RWPE2 (cell line): Measurements from ENCODE around the gene ADAMTS9.

ENCODE experiments used
- ATAC-seq: fragments of 200-7000 bp; cut with Tn5 transposase; 3 replicates; pipeline ENCODE4 v1.9.1; 2021; ENCODE audit warnings: low read depth
- DNase-seq: peaks from one replicate; pipeline ENCODE4 v3.0.0-alpha.2; 2020; ENCODE audit warnings: low spot score
- H3K27ac ChIP-seq: fragments of 450-650 bp; 2 replicates; pipeline ENCODE4 v1.5.1; 2017; ENCODE audit warnings: mild to moderate bottlenecking; ENCODE audit not compliant: poor library complexity, severe bottlenecking
- H3K27me3 ChIP-seq: fragments of 250-450 bp; sonication (Bioruptor Pico); 2 replicates; pipeline ENCODE4 v1.5.1; 2021; ENCODE audit warnings: mild to moderate bottlenecking, moderate library complexity; ENCODE audit not compliant: insufficient read depth, poor library complexity, severe bottlenecking
- H3K36me3 ChIP-seq: fragments of 250-450 bp; sonication (Bioruptor Pico); 2 replicates; pipeline ENCODE4 v1.5.1; 2020; ENCODE audit warnings: low read depth, mild to moderate bottlenecking, moderate library complexity
- H3K4me1 ChIP-seq: fragments of 250-450 bp; sonication (Bioruptor Pico); 2 replicates; pipeline ENCODE4 v1.5.1; 2021; ENCODE audit warnings: mild to moderate bottlenecking, moderate library complexity; ENCODE audit not compliant: insufficient read depth, poor library complexity, severe bottlenecking
- H3K4me3 ChIP-seq: fragments of 250-450 bp; sonication (Bioruptor Pico); 2 replicates; pipeline ENCODE4 v1.5.1; 2021; ENCODE audit warnings: mild to moderate bottlenecking, moderate library complexity; ENCODE audit not compliant: severe bottlenecking
- H3K9me3 ChIP-seq: fragments of 250-450 bp; sonication (Bioruptor Pico); 2 replicates; pipeline ENCODE4 v1.5.1; 2021; ENCODE audit warnings: mild to moderate bottlenecking, moderate library complexity; ENCODE audit not compliant: severe bottlenecking
- TF ChIP-seq, protein P1 (sequence below): fragments of 450-650 bp; IDR thresholded peaks from one replicate; pipeline ENCODE4 v1.5.1; 2017; ENCODE audit warnings: mild to moderate bottlenecking, moderate library complexity; ENCODE audit not compliant: poor library complexity, severe bottlenecking

The ADAMTS9 gene

DNA sequence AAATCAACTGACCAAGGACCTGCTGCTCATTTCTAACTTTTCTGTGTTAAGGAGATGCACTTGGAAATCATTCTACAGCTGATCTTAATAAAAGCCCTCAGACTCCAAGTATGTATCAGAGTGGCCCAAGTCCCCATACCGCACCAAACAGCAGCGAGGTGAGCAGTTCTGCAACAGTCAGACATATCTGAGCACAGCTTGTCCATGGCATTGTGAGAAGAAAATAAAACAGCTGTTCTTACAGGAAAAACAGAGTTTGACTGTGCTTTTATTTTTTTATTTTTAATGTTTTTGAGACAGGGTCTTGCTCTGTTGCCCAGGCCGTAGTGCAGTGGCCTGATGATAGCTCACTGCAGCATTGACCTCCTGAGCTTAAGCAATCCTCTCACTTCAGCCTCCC lies 131.8 kb downstream of the ADAMTS9 start:
- Histone ChIP-seq H3K27ac (no peak overlapping the region), H3K4me3 (no peak overlapping the region), H3K9me3 (no peaks in the 10 kb centered on the region), H3K4me1 (no peaks in the 10 kb centered on the region), H3K27me3 (peaks cover 8% of the 10 kb centered on the region), H3K36me3 (no peaks in the 10 kb centered on the region)
- no peak for DNase-seq
- TF ChIP-seq, protein P1, sequence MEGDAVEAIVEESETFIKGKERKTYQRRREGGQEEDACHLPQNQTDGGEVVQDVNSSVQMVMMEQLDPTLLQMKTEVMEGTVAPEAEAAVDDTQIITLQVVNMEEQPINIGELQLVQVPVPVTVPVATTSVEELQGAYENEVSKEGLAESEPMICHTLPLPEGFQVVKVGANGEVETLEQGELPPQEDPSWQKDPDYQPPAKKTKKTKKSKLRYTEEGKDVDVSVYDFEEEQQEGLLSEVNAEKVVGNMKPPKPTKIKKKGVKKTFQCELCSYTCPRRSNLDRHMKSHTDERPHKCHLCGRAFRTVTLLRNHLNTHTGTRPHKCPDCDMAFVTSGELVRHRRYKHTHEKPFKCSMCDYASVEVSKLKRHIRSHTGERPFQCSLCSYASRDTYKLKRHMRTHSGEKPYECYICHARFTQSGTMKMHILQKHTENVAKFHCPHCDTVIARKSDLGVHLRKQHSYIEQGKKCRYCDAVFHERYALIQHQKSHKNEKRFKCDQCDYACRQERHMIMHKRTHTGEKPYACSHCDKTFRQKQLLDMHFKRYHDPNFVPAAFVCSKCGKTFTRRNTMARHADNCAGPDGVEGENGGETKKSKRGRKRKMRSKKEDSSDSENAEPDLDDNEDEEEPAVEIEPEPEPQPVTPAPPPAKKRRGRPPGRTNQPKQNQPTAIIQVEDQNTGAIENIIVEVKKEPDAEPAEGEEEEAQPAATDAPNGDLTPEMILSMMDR: no peak
- ATAC-seq: no peak

DNA sequence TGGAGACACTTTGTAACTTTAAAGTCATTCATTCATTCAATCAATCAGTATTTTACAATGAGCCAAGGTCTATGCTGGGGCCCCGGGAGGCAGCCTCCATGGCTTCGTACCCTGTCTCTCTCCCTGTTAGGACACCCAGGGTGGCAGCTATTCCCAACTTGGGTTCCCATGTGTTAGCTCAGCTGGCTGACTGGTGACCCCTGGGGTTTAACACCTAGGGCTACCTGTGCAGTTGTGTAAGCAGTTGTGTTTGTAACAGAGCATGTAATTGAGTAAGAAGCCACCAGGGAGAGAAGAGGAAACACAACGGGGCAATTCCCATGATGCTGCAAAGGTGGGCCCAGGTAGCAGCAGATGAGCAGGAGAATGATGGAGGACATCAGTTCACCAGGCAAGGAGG lies 132.4 kb downstream of the ADAMTS9 start:
- Histone ChIP-seq H3K4me1 (no peaks in the 10 kb centered on the region), H3K4me3 (no peak overlapping the region), H3K27me3 (peaks cover 8% of the 10 kb centered on the region), H3K9me3 (no peaks in the 10 kb centered on the region), H3K27ac (no peak overlapping the region), H3K36me3 (no peaks in the 10 kb centered on the region)
- DNase-seq (no peak), ATAC-seq (no peak)
- TF ChIP-seq, protein P1: no peak

DNA sequence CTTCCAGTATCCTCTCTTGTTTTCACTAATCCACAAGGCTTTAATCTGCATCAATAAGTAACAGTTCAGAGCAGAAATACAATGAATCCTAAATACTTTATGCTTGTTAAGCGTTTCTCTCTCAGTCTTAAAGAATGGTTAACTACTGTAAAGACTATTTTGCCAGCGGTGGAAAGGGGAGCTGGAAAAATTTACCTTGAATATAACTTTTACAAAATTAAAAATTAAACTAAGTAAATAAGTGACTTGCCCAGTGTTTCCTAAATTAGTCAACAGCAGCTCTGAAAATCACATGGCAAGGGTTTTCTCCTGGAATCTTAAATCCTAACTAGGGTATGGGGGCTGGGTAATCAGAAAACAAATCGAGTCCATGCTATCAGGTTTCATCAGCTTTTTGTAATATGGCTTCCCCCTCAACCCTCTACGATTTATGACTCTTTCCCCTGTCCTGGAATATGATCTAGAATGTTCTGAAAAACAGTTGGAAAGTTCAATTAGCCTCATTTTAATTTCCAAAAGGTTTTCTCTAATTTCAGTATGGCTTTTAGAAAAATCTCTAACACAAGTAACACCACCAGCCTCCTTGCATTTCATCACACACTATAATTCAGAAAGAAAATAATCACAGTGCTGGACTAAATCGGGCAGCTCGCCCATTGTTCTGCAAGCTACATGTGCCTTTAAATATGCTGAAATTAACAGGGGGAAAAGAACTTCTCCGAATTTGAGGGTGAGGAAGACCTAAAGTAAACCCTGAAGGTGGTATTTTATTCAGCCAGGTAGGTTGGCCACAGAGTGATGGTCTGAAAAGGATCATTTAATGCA lies 133.5 kb downstream of the ADAMTS9 start:
- Histone ChIP-seq H3K4me3 (no peak overlapping the region), H3K4me1 (no peaks in the 10 kb centered on the region), H3K27ac (no peak overlapping the region), H3K27me3 (peaks cover 8% of the 10 kb centered on the region), H3K9me3 (no peaks in the 10 kb centered on the region), H3K36me3 (no peaks in the 10 kb centered on the region)
- no peak for ATAC-seq
- TF ChIP-seq, protein P1: no peak
- DNase-seq: no peak

DNA sequence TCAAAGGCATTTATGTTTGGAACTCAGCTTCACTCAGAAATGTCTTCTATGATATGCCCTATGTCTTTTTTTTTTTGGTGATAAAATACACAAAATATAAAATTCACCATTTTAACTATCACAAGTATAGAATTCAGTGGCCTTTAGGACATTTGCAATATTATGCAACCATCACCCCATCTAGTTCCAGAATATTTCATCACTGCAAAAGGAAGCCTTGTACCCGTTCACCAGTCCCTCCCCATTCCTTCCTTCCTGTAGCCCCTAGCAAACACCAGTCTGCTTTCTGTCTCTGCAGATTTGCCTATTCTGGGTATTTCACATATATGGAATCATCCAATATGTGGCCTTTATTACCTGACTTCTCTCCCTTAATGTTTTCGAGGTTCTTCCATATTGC lies 134.8 kb downstream of the ADAMTS9 start:
- H3K9me3 ChIP-seq: no peaks in the 10 kb centered on the region
- H3K27me3 ChIP-seq: peaks cover 8% of the 10 kb centered on the region
- ATAC-seq (no peak), DNase-seq (no peak)
- no peak overlapping the region for H3K27ac ChIP-seq
- no peaks in the 10 kb centered on the region for H3K4me1 ChIP-seq
- no peaks in the 10 kb centered on the region for H3K36me3 ChIP-seq
- H3K4me3 ChIP-seq: no peak overlapping the region
- TF ChIP-seq, protein P1: no peak

DNA sequence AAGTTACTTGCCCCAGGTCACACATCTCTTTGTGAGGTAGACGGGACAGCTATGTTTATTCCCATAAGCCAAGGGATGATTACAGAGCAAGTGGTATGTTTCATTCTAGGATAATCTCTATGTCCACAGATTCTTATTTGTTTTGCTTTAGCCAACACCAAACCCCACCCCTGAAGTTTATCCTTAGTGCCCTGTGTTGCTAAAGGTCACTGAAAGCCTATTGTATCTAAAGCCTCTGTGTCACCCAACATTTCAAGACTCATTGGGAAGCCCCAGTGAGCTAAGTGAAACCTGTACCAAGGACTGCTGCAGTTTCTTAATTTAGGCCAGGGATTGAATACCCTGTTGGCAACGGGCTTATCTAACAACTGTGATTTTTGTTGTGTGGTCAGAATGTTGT lies 135.6 kb downstream of the ADAMTS9 start:
- DNase-seq (no peak), ATAC-seq (no peak)
- peaks cover 8% of the 10 kb centered on the region for H3K27me3 ChIP-seq
- no peak overlapping the region for H3K27ac ChIP-seq
- TF ChIP-seq, protein P1: no peak
- H3K36me3 ChIP-seq: no peaks in the 10 kb centered on the region
- no peaks in the 10 kb centered on the region for H3K9me3 ChIP-seq
- no peak overlapping the region for H3K4me3 ChIP-seq
- H3K4me1 ChIP-seq: no peaks in the 10 kb centered on the region
